Hepatic stellate cell (primary cell): ENCODE results near the gene RALGDS.

Experiments
- DNase-seq: peaks from one replicate; pipeline ENCODE4 v3.0.0; 2011; ENCODE audit warnings: low spot score

RALGDS gene

GRCh38 chr9:133051281-133051900 lies 69.6 kb downstream of the RALGDS start:
- DNase-seq, result no peak

GRCh38 chr9:133050781-133051180 lies 70.3 kb downstream of the RALGDS start:
- no peak for DNase-seq

DNA sequence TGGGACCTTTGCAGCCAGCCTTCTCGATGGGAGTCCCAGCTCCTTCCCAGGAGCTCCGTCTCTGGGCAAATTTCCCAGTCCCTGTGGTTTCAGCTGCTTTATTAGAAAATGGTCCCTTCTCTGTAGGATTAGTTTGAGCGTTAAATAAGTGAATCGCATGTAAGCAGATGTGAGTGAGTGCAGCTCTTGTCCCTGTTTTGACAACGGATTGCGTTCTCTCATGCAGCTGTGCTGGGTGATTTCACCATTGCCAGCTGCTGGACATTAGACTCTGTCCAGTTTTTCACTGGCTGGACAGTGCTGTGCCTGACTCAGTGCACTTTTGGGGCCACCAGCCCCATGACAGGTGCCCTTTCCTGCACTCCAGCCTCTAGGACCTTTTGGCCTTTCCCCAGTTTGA lies 70.9 kb downstream of the RALGDS start:
- DNase-seq, result no peak

DNA sequence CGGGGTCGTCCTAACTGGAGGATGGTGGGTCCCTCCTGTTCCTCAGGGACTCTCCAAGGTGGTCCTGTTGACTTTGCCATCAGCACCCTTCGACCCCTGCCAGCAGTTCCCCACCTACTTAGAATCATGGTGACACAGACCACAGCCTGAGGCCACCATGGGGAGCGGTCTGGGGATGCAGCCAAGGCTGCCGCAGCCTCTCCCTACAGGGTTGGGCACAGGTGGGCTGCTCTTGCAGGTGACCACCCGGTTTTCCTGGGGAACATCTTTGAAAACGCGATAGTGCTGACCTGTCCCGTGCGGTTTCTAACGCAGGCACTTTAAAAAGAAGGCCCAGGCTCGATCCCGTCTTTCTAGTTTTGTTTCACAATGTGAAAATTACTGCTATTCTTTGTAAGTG lies 72.0 kb downstream of the RALGDS start:
- no peak for DNase-seq

DNA sequence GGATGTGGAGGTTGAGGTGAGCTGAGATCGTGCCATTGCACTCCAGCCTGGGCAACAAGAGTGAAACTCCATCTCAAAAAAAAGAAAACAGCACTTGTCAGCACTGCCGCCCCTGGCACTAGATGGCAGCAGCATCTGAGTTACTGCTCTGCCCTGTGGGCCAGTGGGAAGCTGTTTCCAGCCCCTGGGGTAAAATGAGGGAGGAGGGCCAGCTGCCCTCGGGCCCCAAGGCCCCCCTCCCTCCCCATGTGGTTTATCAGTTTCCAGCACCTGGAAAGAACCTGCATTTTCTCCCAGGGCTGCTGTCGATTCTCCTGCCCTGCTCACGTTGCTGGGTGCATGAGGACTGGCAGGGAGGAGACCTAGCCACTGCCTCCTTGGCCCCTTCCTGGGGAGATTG lies 72.4 kb downstream of the RALGDS start:
- DNase-seq, result peak; percentile 67
